ENCODE results near the gene SBSN.

The SBSN gene

GRCh38 chr19:35528218-35529038 lies at the start of gene SBSN:
Gene SBSN, minus strand, starts transcription at chr19:35528311. Its CDS starts 30 bp downstream, at chr19:35528281.
- no peak for DNase-seq (ENCODE audit: low read depth in 2 of 2)

GRCh38 chr19:35571406-35571965 lies 43.4 kb upstream of the SBSN start:
- no peak for DNase-seq (ENCODE audit: low read depth in 2 of 2)

- DNase-seq (ENCODE audit: low read depth in 2 of 2) = no peak
Measured at GRCh38 chr19:35569281-35569781, 41.2 kb upstream of the SBSN start.

- no peak for DNase-seq (ENCODE audit: low read depth in 2 of 2)
Measured at GRCh38 chr19:35566738-35567137, 38.6 kb upstream of the SBSN start.

GRCh38 chr19:35565016-35565856 lies 37.1 kb upstream of the SBSN start:
- no peak for DNase-seq (ENCODE audit: low read depth in 2 of 2)

- DNase-seq (ENCODE audit: low read depth in 2 of 2) = no peak
Measured at GRCh38 chr19:35563207-35563829, 35.2 kb upstream of the SBSN start, which contains the start of gene ATP4A. Gene ATP4A, minus strand, starts transcription at chr19:35563658. Its CDS starts 29 bp downstream, at chr19:35563629.

- no peak for DNase-seq (ENCODE audit: low read depth in 2 of 2)
Measured at GRCh38 chr19:35562776-35563175, 34.7 kb upstream of the SBSN start.

- DNase-seq (ENCODE audit: low read depth in 2 of 2) = no peak
Measured at GRCh38 chr19:35562336-35562735, 34.2 kb upstream of the SBSN start.

GRCh38 chr19:35561436-35561835 lies 33.3 kb upstream of the SBSN start:
- no peak for DNase-seq (ENCODE audit: low read depth in 2 of 2)

GRCh38 chr19:35560677-35561076 lies 32.6 kb upstream of the SBSN start:
- no peak for DNase-seq (ENCODE audit: low read depth in 2 of 2)

- no peak for DNase-seq (ENCODE audit: low read depth in 2 of 2)
Measured at GRCh38 chr19:35560271-35560670, 32.2 kb upstream of the SBSN start.

GRCh38 chr19:35559781-35560180 lies 31.7 kb upstream of the SBSN start:
- no peak for DNase-seq (ENCODE audit: low read depth in 2 of 2)

- no peak for DNase-seq (ENCODE audit: low read depth in 2 of 2)
Measured at GRCh38 chr19:35559281-35559659, 31.2 kb upstream of the SBSN start.

- no peak for DNase-seq (ENCODE audit: low read depth in 2 of 2)
Measured at GRCh38 chr19:35558400-35559280, 30.5 kb upstream of the SBSN start.

GRCh38 chr19:35557539-35558399 lies 29.7 kb upstream of the SBSN start:
- DNase-seq (ENCODE audit: low read depth in 2 of 2) = peak in 1 of 2 donors; percentile 46

GRCh38 chr19:35556846-35557538 lies 28.9 kb upstream of the SBSN start:
- DNase-seq (ENCODE audit: low read depth in 2 of 2) = no peak

GRCh38 chr19:35556025-35556590 lies 28.0 kb upstream of the SBSN start:
- DNase-seq (ENCODE audit: low read depth in 2 of 2) = no peak

- DNase-seq (ENCODE audit: low read depth in 2 of 2) = no peak
Measured at GRCh38 chr19:35555301-35556005, 27.3 kb upstream of the SBSN start.
